SU-DHL-6 (cell line): ENCODE data around the gene TBC1D16.

ENCODE experiments used
- H2AFZ ChIP-seq: fragments of 200-600 bp; sonication (generic); 2 replicates; pipeline ENCODE4 v1.6.1; 2014; ENCODE audit warnings: low read depth, mild to moderate bottlenecking, moderate library complexity, mixed read lengths, antibody characterized with exemption, low read length; ENCODE audit not compliant: severe bottlenecking
- H3F3A ChIP-seq: fragments of 200-600 bp; shearing (Covaris generic); 2 replicates; pipeline ENCODE4 v1.6.0; 2016; ENCODE audit warnings: antibody characterized with exemption, mild to moderate bottlenecking; ENCODE audit not compliant: insufficient read depth
- H3K27ac ChIP-seq: fragments of 200-600 bp; sonication (generic); 2 replicates; pipeline ENCODE4 v1.5.1; 2016; ENCODE audit warnings: low read depth, mild to moderate bottlenecking, low read length, moderate library complexity, mixed read lengths
- H3K27me3 ChIP-seq: fragments of 200-600 bp; sonication (generic), shearing (Covaris generic); 2 replicates; pipeline ENCODE4 v1.6.0; 2014; ENCODE audit warnings: mild to moderate bottlenecking, low read length
- H3K36me3 ChIP-seq: fragments of 200-600 bp; sonication (generic); 2 replicates; pipeline ENCODE4 v1.6.1; 2014; ENCODE audit warnings: mild to moderate bottlenecking, low read length, mixed read lengths
- H3K4me2 ChIP-seq: fragments of 300-600, 200-600 bp; shearing (Covaris generic), sonication (generic); 2 replicates; pipeline ENCODE4 v1.6.0; 2014; ENCODE audit warnings: low read length, low read depth, mild to moderate bottlenecking; ENCODE audit not compliant: poor library complexity, severe bottlenecking
- H3K4me3 ChIP-seq: fragments of 200-600 bp; sonication (generic); 2 replicates; pipeline ENCODE4 v1.5.1; 2014; ENCODE audit warnings: antibody characterized with exemption, low read length, mild to moderate bottlenecking, mixed read lengths; ENCODE audit not compliant: insufficient read depth, poor library complexity, severe bottlenecking
- H3K79me2 ChIP-seq: fragments of 200-600 bp; sonication (generic); 2 replicates; pipeline ENCODE4 v1.6.1; 2014; ENCODE audit warnings: mild to moderate bottlenecking, low read length, moderate library complexity; ENCODE audit not compliant: insufficient read depth
- H3K9ac ChIP-seq: fragments of 200-600 bp; sonication (generic); 2 replicates; pipeline ENCODE4 v1.7.0; 2014; ENCODE audit warnings: mild to moderate bottlenecking, low read length
- H3K9me2 ChIP-seq: fragments of 200-600 bp; sonication (generic); replicated peaks from 2 replicates; pipeline ENCODE4 v1.6.1; 2014; ENCODE audit warnings: low read length; ENCODE audit not compliant: insufficient read depth
- H3K9me3 ChIP-seq: fragments of 200-600 bp; sonication (generic); 2 replicates; pipeline ENCODE4 v1.6.1; 2014; ENCODE audit warnings: low read length, mixed read lengths; ENCODE audit not compliant: insufficient read depth
- H4K20me1 ChIP-seq: fragments of 200-600 bp; sonication (generic); 2 replicates; pipeline ENCODE4 v1.6.1; 2014; ENCODE audit warnings: low read depth, mild to moderate bottlenecking, antibody characterized with exemption, low read length, moderate library complexity, mixed read lengths
- EZH2phosphoT487 ChIP-seq: fragments of 200-600 bp; sonication (generic), shearing (Covaris generic); conservative IDR thresholded peaks from 2 replicates; pipeline ENCODE4 v1.6.1; 2018; ENCODE audit warnings: mild to moderate bottlenecking, antibody characterized with exemption, low read length, moderate library complexity, mixed read lengths
- TF ChIP-seq, protein P1 (sequence below): fragments of 200-600 bp; sonication (generic); IDR thresholded peaks from one replicate; pipeline ENCODE4 v1.5.1; 2017; ENCODE audit warnings: antibody characterized with exemption, mild to moderate bottlenecking, low read length, moderate library complexity; ENCODE audit not compliant: insufficient read depth, poor library complexity, severe bottlenecking

TBC1D16 gene

DNA sequence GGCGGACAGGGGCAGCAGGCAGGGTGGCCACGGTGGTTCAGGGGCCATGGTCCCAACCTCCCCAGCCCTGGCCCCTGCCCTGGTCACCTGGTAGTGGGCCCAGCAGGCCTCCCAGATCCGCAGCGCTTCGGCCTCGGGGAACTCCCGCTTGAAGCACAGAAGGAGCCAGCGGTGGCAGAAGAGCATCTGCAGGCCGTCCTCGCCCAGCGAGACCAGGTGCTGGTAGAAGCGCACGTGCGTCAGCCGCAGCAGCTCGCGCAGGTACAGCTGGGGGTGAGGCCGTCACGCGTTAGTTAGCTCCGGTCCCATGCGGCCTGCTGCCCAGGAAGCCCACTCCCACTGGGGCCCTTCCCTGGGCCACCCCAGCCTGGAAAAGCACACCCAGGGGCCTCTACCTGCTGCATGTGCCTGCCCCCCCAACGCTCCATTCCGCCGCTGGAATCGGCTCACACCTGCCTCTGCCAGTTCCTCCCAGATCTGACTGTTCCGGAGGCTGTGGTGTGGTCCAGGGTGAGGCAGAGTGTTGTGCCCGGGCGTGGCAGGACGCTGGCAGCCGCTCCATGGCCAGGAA, 90.8 kb downstream of the TBC1D16 start:
- Histone ChIP-seq H4K20me1 (no peaks in the 10 kb centered on the region), H3K9me3 (no peaks in the 10 kb centered on the region), H3K4me3 (no peak overlapping the region), H3K27ac (no peak overlapping the region), H3F3A (no peaks in the 10 kb centered on the region), H3K4me2 (no peak overlapping the region), H3K36me3 (no peaks in the 10 kb centered on the region), H2AFZ (no peak overlapping the region), H3K9me2 (no peaks in the 10 kb centered on the region), H3K9ac (no peak overlapping the region), H3K79me2 (no peaks in the 10 kb centered on the region), H3K27me3 (no peaks in the 10 kb centered on the region)
- no peak for TF ChIP-seq EZH2phosphoT487
- TF ChIP-seq, protein P1, sequence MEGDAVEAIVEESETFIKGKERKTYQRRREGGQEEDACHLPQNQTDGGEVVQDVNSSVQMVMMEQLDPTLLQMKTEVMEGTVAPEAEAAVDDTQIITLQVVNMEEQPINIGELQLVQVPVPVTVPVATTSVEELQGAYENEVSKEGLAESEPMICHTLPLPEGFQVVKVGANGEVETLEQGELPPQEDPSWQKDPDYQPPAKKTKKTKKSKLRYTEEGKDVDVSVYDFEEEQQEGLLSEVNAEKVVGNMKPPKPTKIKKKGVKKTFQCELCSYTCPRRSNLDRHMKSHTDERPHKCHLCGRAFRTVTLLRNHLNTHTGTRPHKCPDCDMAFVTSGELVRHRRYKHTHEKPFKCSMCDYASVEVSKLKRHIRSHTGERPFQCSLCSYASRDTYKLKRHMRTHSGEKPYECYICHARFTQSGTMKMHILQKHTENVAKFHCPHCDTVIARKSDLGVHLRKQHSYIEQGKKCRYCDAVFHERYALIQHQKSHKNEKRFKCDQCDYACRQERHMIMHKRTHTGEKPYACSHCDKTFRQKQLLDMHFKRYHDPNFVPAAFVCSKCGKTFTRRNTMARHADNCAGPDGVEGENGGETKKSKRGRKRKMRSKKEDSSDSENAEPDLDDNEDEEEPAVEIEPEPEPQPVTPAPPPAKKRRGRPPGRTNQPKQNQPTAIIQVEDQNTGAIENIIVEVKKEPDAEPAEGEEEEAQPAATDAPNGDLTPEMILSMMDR = no peak

DNA sequence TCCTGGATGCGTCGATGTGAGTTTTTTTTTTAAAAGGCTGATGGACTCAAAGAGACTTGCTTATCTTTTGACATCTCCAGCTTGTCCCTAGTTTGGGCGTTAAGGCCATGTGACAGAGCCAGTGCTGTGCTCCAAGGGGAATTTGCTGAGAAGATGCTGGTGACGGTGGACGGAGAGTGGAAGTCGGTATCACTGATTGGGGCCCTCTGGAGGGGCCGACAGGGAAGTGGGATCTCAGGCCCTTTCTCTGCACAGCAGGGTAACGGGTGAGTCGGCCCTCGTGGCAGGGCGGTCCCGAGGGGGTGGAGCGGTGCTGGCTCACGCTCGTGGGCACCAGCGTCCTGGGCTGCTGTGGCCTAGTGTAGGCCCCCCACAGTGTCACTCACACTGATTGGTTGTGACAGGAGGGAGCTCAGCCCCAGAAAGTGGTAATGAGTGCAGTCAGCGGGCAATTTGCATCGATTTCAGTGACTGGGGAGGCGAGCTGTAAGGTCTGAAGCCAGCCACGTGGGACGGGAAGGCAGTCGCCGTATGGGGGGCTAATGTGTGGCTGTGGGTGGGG, 91.3 kb downstream of the TBC1D16 start:
- Histone ChIP-seq H3K9me3 (no peaks in the 10 kb centered on the region), H3K9ac (no peak overlapping the region), H4K20me1 (no peaks in the 10 kb centered on the region), H3K9me2 (no peaks in the 10 kb centered on the region), H3K36me3 (no peaks in the 10 kb centered on the region), H3K27me3 (no peaks in the 10 kb centered on the region), H3F3A (no peaks in the 10 kb centered on the region), H3K4me3 (no peak overlapping the region), H3K4me2 (no peak overlapping the region), H3K79me2 (no peaks in the 10 kb centered on the region), H2AFZ (no peak overlapping the region), H3K27ac (no peak overlapping the region)
- TF ChIP-seq EZH2phosphoT487 = no peak
- TF ChIP-seq, protein P1 = no peak

DNA sequence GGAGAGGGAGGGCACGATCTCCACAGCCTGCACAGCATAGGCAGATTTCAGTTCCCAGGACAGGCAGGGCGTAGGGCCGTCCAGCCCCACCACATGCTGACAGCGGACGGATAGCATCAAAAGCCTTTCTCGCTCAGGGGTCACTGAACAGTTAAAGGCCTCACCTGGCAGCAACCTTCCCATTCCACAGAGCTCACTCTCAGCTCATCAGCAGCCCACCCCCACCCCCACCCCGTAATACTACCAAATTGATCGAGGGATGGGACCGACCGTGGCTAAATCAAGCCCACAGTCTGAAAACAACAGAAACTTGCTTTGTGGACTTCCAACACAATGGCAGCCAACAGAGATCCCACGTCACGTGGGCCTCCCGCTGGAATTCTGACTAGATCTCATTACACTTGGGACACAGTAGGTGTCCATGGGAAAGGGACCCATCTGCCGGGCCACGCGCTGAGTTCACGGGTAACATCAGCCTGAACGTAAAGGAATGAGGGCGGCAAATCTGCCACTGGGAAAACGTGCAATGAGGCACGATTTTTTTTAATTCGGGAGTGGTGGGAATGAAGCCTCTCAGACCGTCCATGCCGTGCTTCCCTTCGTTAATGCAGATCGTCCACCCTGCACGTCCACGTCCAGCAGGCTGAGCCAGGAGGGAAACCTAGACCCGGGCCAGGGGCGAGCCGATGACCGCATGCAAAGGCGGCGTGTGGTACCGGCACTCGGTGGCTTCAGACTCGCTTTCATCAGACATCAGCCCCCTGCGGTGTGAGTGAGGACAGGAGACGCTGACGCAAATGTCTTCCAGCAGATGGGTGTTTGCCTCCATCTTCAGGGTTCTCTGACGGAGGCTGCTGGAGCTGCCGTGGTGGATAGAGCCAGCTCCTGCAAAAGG, 92.1 kb downstream of the TBC1D16 start:
- Histone ChIP-seq H3K9me2 (no peaks in the 10 kb centered on the region), H3K27me3 (no peaks in the 10 kb centered on the region), H2AFZ (no peak overlapping the region), H3K4me2 (no peak overlapping the region), H3K79me2 (no peaks in the 10 kb centered on the region), H3K36me3 (no peaks in the 10 kb centered on the region), H3K4me3 (no peak overlapping the region), H3K9me3 (no peaks in the 10 kb centered on the region), H3F3A (no peaks in the 10 kb centered on the region), H3K9ac (no peak overlapping the region), H3K27ac (no peak overlapping the region), H4K20me1 (no peaks in the 10 kb centered on the region)
- TF ChIP-seq, protein P1 = no peak
- TF ChIP-seq EZH2phosphoT487 = no peak
